HG02763 (cell line): Measurements from ENCODE around the gene PCNX2.
"Not testable (repeated sequence)": the region's sequence is repeated elsewhere in the genome, so short reads cannot be mapped to it uniquely, and the experiment has no call there.

ENCODE experiments used
- ATAC-seq: cut with Tn5 transposase; IDR thresholded peaks from one replicate; pipeline ENCODE4 v1.9.1; 2021; ENCODE audit warnings: mild to moderate bottlenecking, moderate library complexity; ENCODE audit not compliant: unreplicated experiment

Gene PCNX2

DNA sequence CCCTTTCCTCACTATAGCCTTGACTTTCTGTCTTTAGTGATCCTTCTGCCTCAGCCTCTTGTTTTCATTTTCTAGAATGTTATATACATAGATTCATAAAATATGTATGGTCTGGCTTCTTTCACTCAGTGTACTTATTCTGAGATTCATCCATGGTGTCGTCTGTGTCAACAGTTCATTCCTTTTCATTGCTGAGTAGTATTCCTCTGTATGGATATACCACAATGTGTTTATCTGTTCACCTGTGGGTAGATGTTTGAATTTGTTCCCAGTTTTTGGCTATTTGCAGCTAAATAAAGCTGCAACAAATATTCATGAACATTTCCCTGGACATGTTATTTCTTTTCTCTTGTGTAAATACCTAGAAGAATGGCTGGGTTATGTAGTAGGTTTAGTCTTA, 131.8 kb downstream of the PCNX2 start:
- no peak for ATAC-seq

DNA sequence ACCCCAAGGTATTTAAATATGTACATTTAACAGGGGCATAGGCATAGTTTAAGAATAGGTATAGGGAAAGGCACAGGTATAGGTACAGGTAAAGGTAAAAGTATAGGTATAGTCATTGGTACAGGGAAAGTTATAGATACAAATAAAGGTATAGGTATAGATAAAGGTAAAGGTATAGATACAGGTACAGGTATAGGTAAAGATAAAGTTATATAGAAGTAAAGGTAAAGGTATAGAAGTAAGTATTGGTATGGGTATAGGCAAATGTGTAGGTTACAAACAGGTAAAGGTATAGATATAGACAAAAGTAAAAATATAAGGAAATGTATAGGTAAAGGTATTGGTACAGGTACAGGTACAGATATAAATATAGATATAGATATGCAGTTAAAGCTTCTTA, 137.2 kb downstream of the PCNX2 start:
- no peak for ATAC-seq

DNA sequence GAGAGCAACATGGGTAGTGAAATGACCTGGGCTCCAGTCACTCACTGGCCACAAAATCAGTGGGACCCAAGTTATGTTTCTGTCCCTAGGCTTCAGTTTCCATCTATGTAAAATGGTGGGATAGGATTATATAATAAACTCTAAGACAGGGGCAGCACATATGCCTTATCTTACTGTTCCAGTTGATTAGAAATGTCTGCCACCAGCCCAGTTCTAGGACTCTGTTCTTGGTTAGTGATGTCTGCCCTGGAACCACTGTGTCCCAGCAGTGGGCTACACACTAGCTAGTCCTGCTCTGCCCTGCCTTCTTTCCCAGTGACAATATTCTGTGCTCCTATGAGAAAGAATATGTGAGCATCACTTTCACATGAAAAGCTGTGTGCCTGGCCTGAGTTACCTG, 138.3 kb downstream of the PCNX2 start:
- ATAC-seq = no peak

DNA sequence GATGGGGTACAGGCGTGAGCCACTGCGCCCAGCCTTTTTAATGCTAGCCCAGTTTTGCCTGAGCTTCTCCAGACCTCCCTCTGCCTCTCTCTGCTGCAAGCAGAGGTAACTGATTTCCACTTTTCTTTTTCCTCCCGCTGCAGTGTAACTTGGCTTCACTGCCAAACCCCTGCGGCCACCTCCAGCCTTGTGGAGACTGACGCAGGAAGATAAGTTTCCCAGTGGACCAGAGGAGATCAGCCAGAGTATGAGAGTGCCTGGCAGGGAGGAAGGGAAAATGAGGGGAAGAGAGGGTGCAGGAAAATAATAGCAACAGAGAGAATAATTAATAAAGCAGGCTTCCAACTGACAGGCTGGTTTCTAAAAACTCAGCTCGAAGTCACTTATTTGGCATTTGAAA, 143.7 kb downstream of the PCNX2 start:
- ATAC-seq = no peak

DNA sequence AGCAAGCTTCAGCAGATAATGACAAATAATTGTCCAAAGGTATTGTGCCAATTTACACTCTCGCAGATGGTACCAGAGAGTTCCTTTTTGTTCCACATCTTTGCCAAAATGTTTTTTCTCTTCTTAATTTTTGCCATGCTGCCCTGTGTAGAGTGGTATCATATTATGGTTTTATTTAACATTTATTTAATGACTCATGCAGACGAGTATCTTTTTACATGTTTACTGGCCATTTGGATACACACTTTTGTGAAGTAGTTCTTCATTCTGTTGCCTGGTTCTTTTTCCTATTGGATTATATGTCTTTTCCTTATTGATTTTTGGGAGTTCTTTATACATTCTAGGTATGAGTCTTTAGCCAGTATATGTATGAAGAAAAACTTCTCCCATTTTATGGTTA, 151.1 kb downstream of the PCNX2 start:
- no peak for ATAC-seq

DNA sequence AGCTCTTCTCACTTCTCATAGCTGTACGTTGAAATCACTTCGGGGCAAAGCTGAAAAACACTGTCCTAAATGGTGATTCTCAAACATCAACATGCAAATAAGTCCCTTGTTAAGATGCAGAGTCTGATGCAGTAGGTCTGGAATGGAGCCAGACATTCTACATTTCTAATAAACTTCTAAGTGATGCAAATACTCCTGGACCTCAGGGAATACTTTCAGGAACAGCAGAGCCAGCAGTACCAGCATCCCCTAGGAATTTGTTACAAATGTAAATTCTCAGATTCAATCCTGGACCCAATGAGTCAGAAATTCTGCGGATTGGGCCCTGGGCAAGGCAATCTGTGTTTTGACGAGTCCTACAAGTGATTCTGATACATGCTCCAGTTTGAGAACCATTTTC, 152.3 kb downstream of the PCNX2 start:
- ATAC-seq = no peak

DNA sequence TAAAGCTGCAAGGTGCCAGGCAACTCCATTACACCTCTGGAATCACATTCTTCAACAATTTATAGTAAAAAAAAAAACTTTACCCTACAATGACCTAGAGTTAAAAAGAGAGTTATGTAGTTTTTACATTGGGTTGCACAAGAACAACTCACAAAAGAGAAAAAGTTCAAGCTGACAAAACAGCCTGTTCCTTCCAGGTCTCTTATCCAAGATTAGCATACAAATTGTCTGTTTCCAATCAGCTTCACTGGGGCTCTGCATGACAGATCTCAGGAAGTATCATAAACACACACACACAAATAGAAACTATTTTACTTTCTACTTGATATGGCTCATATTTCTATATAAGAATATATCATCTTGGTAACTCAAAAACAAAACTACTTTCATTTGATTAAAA, 154.6 kb downstream of the PCNX2 start:
- no peak for ATAC-seq

DNA sequence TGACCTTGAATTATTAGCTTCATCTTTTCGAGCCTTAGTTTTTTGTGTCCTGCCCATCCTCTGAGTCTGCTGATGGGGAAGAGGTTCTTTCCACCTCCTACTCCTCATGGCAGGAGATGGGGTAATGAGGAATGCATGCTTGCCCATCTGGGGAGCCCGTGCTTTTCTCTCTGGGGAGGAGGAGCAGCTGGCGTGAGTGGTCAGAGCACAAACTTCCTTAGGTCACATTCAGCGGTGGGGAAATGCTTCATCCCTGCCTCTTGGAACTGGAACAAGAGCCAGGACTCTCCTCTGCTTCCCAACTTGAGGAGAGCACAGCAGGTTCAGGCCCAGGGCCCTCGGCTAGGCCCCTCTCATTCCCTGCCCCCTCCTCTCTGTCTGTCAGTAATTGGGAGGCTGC, 155.0 kb downstream of the PCNX2 start:
- no peak for ATAC-seq

DNA sequence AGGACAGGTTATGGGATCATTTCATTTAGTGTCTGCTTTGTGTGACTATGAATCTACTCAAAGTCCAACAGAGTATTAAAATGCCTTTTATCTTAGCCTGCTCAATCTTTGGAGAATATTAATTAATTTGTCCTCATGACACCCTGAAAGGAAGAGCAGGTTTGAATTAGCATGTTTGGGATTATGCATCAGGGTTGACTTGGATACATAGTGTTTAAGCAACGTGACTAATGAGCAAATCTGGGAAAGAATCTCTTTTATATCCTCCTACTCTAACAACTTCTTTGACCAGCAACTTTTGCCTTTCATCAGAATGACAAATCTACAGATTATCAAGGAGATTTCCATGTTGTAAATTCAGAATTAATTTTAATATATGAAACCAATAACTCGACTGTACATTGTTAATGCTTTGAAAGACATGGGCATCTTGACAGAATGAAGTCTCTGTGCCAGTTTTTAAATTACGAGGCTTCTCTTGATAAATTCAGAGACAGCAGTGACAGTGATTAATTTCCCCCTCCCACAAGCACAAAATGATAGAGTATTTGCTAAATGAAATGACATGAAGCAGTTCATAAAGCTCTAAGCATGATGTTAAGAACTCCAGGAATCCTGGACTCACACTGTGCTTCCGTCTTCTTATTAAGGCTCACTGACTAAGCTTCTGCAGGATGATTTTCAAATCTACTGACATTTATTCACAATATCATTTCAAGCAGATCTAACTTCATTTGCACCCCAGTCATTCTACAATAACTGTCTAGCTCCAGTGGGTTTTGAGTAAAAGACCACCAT, 156.5 kb downstream of the PCNX2 start:
- no peak for ATAC-seq

DNA sequence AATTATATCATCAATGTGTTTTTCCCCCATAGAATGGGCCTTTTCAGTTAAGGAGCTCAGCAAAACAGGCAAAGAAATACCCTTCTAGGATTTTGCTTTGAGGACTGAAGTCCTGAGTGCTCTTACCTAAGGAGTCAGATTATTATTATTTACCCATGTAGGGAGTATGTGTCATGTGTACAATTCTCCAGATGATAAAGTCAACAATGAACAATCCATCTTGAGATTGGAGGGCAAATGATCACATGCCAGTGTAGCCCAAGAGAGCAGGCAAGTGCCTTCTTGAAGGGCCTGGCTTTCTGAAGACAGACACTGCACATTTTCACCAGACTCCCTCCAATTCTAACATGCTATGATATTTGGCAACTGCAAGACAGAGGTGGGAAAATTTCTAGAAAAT, 159.7 kb downstream of the PCNX2 start:
- no peak for ATAC-seq

DNA sequence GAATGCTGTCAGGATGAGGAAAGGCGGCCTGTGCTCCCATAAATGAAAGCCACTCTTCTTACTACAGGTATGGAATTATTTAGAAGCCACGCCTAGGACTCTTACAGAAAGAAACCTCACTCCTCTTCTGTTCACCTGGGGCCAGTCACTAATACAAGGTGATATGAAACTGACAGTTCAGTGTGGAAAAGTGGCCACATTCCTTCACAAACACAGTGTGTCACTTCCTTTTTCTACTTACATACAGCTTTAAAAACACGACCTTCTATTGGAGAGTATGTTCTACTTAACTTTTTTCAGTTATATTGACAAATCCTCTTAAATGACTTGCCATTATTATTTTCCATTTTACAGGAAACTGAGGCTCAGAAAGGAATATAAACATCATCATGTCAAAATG, 163.1 kb downstream of the PCNX2 start:
- ATAC-seq = no peak

DNA sequence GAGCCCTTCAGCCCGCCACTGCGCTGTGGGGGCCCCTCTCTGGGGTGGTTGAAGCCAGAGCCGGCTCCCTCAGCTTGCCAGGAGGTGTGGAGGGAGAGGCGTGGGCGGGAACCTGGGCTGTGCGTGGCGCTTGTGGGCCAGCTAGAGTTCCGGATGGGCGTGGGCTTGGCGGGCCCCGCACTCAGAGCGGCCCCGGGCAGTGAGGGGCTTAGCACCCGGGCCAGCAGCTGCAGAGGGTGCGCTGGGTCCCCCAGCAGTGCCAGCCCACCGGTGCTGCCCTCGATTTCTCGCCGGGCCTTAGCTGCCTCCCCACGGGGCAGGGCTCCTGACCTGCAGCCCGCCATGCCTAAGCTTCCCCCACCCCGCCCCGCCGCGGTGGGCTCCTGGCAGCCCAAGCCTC, 166.5 kb downstream of the PCNX2 start:
- ATAC-seq = not testable (repeated sequence)

DNA sequence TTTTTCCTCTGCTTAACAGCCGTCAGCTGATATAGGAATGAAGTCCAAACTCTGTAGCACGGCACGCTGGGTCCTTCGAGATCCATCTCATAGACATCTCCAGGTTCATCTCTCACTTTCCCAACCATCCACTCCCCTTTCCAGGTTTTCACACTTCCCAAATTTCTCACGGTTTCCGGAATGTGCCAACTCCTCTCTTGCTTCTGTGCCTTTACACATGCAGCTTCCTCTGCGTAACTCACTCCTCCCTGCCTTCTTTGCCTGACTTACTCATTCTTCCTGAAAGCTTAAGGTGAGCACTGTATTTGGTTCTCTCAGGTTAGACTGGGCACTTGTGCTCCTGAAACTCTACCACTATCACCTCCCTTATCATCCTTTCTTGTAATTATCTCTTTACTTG, 168.4 kb downstream of the PCNX2 start:
- ATAC-seq = no peak

DNA sequence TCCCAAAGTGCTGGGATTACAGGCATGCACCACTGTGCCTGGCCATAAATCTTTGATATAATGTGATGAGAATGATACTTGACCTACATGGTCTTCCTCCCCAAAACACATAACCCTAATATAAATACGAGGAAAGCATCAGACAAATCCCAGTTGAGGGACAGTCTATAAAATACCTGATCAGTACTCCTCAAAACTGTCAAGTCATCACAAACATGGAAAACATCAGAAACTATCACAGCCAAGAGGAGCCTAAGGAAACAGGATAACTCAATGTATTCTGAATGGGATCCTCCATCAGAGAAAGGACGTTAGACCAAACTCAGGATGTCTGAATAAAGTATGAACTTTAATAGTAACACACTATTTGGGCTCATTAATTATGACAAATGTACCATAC, 172.7 kb downstream of the PCNX2 start:
- ATAC-seq = no peak

DNA sequence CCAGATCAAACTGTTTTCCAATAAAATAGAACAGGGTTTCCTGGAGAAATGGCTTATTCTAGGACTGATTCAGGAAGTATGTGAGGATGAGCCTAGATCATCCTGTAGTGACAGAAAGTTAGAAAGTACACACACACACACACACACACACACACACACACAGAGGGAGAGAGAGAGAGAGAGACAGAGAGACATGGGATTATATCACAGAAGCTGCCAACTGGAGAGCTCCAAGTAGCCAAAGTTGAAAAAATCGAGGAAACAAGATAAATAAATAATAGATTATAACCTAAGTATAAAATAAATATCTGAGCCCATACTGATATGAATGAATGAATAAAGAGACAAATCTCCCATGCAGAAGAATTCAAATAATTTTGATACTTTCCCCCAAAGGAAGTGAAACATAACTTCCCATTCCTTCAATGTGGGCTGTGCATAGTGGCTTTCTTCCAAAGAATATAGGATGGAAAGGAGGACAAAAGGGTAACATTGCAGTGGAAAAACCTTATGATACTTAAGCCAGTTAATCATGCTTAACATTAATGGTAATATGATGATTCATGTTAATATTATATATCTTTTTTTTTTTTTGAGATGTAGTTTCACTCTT, 173.5 kb downstream of the PCNX2 start:
- no peak for ATAC-seq

DNA sequence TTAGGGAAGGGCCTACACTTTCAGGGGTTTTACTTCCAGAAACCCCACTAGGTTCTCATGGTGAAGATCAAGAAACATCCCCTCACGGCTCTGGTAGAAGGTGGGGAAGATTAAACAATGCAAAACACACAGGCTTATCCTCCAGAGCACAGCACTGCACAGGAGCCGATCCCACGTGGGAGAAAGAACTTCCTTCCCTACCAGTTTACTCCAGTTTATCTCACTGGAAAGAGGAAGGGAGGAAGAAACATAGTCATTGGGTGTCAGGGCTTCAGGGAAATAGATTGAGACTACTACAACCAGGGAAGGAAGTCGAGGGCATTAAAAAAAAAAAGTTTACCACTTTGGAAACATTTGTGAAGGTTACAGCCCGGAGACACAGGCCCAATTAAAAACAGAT, 180.7 kb downstream of the PCNX2 start:
- no peak for ATAC-seq

DNA sequence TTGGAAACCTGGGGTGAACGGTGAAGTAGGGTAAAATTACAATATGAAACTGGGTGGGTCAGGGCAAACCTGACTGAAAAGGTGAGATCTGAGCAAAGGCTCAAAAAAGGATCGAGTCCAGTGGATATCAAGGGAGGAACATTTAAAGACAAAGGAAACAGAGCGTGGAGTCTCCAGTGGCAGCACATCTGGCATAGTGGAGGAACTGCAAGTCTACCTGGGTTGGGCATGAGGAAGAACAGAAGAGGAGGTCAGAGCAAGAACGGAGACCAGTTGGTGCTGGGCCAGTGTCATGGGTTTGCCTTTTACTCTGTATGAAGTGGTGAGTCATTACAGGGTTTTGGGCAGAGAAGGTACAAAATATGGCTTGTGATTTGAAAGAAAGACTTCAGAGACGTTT, 181.4 kb downstream of the PCNX2 start:
- no peak for ATAC-seq

DNA sequence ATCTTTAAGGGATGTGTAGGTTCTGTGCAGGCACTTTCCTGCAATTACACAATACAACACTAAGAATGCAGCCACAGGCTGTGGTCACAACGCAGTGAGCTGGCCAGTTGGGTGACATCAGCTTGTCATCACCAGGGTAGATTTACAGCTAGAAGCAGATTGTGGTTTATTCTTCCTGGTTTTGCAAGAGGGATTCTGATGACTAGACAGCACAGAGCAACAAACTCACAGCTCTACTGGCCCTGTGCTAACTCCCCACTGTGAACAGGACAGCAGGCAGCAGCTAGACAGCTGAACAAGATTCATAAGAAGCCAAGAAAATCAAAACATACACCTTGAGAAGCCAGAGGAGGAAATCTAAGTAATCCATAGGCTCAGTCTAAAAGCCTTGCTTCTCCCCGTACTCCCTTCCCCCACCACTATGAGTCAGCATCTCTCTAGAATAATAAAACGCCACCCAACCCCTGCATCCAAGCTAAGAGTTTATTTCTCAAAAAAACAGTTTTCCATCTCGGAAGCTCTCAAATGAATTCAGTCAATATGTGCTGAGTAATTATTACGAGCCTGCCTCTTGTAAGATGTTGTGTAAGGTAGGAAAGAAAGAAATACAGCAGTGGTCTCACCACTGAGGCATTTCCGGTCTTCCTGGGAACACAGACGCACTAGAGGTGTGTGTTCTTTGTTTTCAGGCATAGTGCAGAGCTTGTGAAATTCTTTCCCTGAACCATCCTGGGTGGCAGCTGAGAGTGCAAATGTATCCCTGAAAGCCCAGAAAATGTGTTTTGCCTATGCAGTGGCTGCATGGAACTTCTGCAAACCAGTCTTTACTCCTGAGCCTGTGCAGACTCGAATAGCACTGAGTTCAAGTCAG, 182.3 kb downstream of the PCNX2 start:
- peak; percentile 50 for ATAC-seq

DNA sequence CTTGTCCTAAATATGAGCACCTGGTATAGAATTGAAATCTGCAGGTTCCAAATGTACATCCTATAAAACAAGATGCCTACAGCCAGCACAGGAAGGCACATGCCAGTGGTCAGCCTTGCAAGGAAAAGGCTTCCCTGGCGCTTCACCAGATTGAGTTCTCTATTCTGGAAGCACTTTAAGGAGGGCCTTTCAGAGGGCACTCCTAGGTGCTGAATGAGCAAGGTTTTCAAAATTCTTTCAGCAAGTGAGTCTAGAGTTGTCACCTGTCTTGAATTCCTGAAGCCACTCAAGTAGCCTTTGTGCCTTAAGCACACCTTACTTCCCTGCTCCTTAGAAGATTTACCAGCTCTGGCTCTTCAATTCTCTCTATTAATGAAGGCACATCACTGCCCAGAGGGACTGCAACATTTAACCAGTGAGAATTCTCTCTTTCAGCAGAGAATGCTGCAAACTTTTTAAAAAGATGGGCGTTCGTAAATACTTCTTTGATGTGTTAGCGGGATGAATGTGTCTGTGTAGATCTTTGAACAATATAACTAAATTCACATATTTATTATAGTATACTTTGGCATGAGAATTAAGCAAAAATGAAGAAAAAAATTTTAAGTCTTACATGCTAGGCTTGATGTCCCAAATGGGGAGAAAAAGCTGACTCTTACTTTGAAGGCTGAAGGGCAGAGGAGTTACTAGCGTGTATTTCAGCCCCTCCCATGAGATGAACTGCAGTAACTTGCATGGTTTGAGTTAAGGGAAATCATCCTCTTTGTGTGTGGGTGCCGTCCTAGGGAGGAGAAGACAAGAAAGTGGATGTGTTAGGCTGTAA, 183.1 kb downstream of the PCNX2 start:
- no peak for ATAC-seq

DNA sequence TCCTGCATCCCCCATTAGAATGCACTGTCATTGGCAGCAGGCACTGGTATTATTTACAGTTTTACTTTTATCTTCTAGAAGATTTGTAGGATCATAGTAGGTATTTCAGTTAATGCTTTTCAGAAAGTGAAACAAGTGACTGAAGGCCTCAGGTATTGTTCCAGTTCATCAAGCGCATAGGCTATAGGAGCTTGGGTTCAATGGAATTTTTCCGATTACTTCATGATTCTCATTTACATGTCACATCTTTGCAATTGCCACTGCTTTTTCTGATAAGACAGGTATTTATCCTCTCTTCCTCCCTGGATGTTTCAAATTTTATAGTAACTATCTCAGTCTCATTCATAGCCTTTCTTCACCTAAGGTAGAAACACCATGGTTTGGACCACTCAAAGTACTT, 183.8 kb downstream of the PCNX2 start:
- no peak for ATAC-seq

DNA sequence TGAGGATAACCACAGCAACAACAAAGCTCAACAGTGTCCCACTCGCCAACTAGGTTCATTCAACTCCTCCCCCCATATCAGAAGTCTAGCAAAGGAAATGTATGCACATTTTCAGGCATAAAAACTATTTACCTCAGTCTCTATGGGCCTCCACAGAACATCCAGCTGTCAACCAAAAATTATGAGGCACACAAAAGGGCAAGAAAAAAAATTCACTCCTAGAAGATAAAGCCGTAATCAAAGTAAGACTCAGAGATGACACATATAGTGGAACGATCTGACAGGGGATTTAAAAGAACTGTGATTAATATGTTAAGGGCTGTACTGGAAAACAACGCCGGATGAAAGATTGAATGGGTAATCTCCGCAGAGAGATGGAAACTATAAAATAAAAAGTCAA, 186.4 kb downstream of the PCNX2 start:
- no peak for ATAC-seq
